Thyroid gland (tissue), 4 donors: ENCODE data around the gene CYYR1. TPM values are rescaled to one million over a fixed set of nuclear protein-coding genes. Genes with fewer than 3 reads are reported as not detected.

ENCODE experiments used
- DNase-seq, 2 donors: peaks; one replicate each; pipeline ENCODE4 v3.0.0-alpha.2; 2019
- H3K27ac ChIP-seq, 3 donors: fragments of 200-600 bp; sonication (generic); 1 replicate in 2 of 3; 2 replicates in 1 of 3; pipeline ENCODE4 v1.5.1; 2016 to 2019; ENCODE audit warnings: mild to moderate bottlenecking in 1 of 3, moderate library complexity in 1 of 3
- H3K27me3 ChIP-seq: fragments of 200-600 bp; sonication (generic); one replicate; pipeline ENCODE4 v1.5.1; 2019
- H3K36me3 ChIP-seq, 2 donors: fragments of 200-600 bp; sonication (generic); one replicate each; pipeline ENCODE4 v1.5.1; 2016 to 2019
- H3K4me1 ChIP-seq, 2 donors: fragments of 200-600 bp; sonication (generic); one replicate each; pipeline ENCODE4 v1.5.1; 2017 to 2019
- H3K4me3 ChIP-seq, 3 donors: fragments of 200-600 bp; sonication (generic); replicated peaks in 1 of 3; 1 replicate in 2 of 3; 2 replicates in 1 of 3; pipeline ENCODE4 v1.5.1; 2016; ENCODE audit warnings: mild to moderate bottlenecking in 1 of 3
- H3K9me3 ChIP-seq: fragments of 200-600 bp; sonication (generic); one replicate; pipeline ENCODE4 v1.5.1; 2017
- CTCF ChIP-seq, 6 experiments: fragments of 200-600 bp in 3 of 6; fragments of 450-650 bp in 3 of 6; sonication (generic) in 3 of 6; IDR thresholded peaks; one replicate each; pipeline ENCODE4 v1.5.1; 2016 to 2019; ENCODE audit warnings: antibody characterized with exemption in 6 of 6, mild to moderate bottlenecking in 2 of 6, inconsistent platforms in 1 of 6, moderate library complexity in 1 of 6
- POLR2A ChIP-seq, 2 donors: fragments of 450-650 bp; IDR thresholded peaks; one replicate each; pipeline ENCODE4 v1.6.1; 2017; ENCODE audit warnings: antibody characterized with exemption in 2 of 2, mild to moderate bottlenecking in 2 of 2, moderate library complexity in 1 of 2
- WGBS, 2 donors: methylation state at CpG; one replicate each; pipeline ENCODE4 v1.1.5; 2017; 5-methylcytosine and 5-hydroxymethylcytosine counted together
- intact Hi-C: fragments of 100-400 bp; cut with DNase I; formaldehyde crosslinking; loops from one replicate; pipeline ENCODE4 v1.15.1; 2023
- total RNA-seq, 4 donors: library from RNA; depleted of rRNA; stranded (reverse); fragments of >200 nt; gene quantifications; one replicate each; pipeline ENCODE4 v1.2.3, GENCODE V29; 2016

The CYYR1 gene
- total RNA-seq, 4 donors from 2014 or later = 7.0 to 18.7 (median 13.7) TPM

GRCh38 chr21:26490771-26491170 lies 82.3 kb downstream of the CYYR1 start:
- H3K4me1 ChIP-seq = no peaks in the 10 kb centered on the region
- H3K36me3 ChIP-seq = no peaks in the 10 kb centered on the region
- no peak for DNase-seq
- no peak for TF ChIP-seq POLR2A (IDR thresholded peaks at IDR 0.05)
- no peak for TF ChIP-seq CTCF (IDR thresholded peaks at IDR 0.05)
- no peak overlapping the region for H3K27ac ChIP-seq
- intact Hi-C loops = no loop called here
- no peaks in the 10 kb centered on the region for H3K9me3 ChIP-seq
- WGBS, 2 donors = 24 to 28% methylated on average over 2 of the region's 2 CpGs
- no peak overlapping the region for H3K4me3 ChIP-seq
- no peaks in the 10 kb centered on the region for H3K27me3 ChIP-seq

- DNase-seq = no peak
- no peak overlapping the region for H3K27ac ChIP-seq
- no peak overlapping the region for H3K4me3 ChIP-seq
- intact Hi-C loops = no loop called here
- no peaks in the 10 kb centered on the region for H3K36me3 ChIP-seq
- no peak for TF ChIP-seq CTCF (IDR thresholded peaks at IDR 0.05)
- TF ChIP-seq POLR2A (IDR thresholded peaks at IDR 0.05) = no peak
- H3K4me1 ChIP-seq = no peaks in the 10 kb centered on the region
- no peaks in the 10 kb centered on the region for H3K27me3 ChIP-seq
- WGBS, 2 donors = 92 to 98% methylated on average over 6 of the region's 6 CpGs
- no peaks in the 10 kb centered on the region for H3K9me3 ChIP-seq
These were observed 83.3 kb downstream of the CYYR1 start for GRCh38 chr21:26489781-26490180.

DNA sequence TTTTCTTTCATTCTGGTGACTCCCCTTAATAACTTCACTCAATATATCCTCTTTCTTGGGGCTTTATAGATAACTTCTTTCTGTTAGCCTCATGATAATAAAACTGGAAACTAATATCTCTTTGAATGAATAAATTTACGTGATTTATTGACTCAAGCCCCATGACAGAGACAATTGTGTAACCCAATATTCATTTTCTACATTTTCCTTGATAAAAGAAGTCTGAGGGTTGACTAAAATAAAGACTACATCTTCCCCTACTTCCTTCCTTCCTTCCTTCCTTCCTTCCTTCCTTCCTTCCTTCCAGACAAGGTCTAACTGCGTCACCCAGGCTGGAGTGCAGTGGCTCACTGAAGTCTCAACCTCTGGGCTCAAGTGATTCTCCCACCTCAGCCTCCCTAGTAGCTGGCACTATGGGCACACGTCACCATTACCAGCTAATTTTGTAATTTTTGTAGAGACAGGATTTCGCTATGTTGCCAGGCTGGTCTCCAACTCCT lies 85.1 kb downstream of the CYYR1 start:
- H3K4me3 ChIP-seq = no peak overlapping the region
- DNase-seq = no peak
- no peaks in the 10 kb centered on the region for H3K36me3 ChIP-seq
- H3K4me1 ChIP-seq = no peaks in the 10 kb centered on the region
- TF ChIP-seq POLR2A (IDR thresholded peaks at IDR 0.05) = no peak
- TF ChIP-seq CTCF (IDR thresholded peaks at IDR 0.05) = no peak
- 88 to 92% methylated on average over 4 of the region's 4 CpGs for WGBS, 2 donors
- intact Hi-C loops = no loop called here
- H3K9me3 ChIP-seq = no peaks in the 10 kb centered on the region
- H3K27ac ChIP-seq = no peak overlapping the region
- H3K27me3 ChIP-seq = no peaks in the 10 kb centered on the region

GRCh38 chr21:26473471-26473870 lies 99.6 kb downstream of the CYYR1 start:
- Histone ChIP-seq H3K27me3 (no peaks in the 10 kb centered on the region), H3K4me3 (no peak overlapping the region), H3K27ac (no peak overlapping the region), H3K4me1 (no peaks in the 10 kb centered on the region), H3K9me3 (no peaks in the 10 kb centered on the region), H3K36me3 (no peaks in the 10 kb centered on the region)
- WGBS, 2 donors = 94% methylated on average over 2 of the region's 2 CpGs
- intact Hi-C loops = no loop called here
- no peak for DNase-seq
- no peak for TF ChIP-seq POLR2A (IDR thresholded peaks at IDR 0.05)
- no peak for TF ChIP-seq CTCF (IDR thresholded peaks at IDR 0.05)

- no peak overlapping the region for H3K4me3 ChIP-seq
- no peak for TF ChIP-seq CTCF (IDR thresholded peaks at IDR 0.05)
- TF ChIP-seq POLR2A (IDR thresholded peaks at IDR 0.05) = no peak
- H3K9me3 ChIP-seq = no peaks in the 10 kb centered on the region
- DNase-seq = no peak
- H3K36me3 ChIP-seq = no peaks in the 10 kb centered on the region
- WGBS, 2 donors = 88 to 93% methylated on average over 5 of the region's 5 CpGs
- H3K27ac ChIP-seq = no peak overlapping the region
- intact Hi-C loops = no loop called here
- H3K4me1 ChIP-seq = no peaks in the 10 kb centered on the region
- no peaks in the 10 kb centered on the region for H3K27me3 ChIP-seq
These were observed 102.0 kb downstream of the CYYR1 start for GRCh38 chr21:26471099-26471471.
